Mammary epithelial cell (primary cell): ENCODE results near the gene MRPS23.

ENCODE experiments used
- CTCF ChIP-seq, 2 donors: IDR thresholded peaks in 1 of 2; conservative IDR thresholded peaks in 1 of 2; 2 replicates each; pipeline ENCODE4 v1.5.1; 2011 to 2012; ENCODE audit warnings: inconsistent platforms in 2 of 2, low read length in 2 of 2, mild to moderate bottlenecking in 2 of 2, control low read depth in 1 of 2, low read depth in 1 of 2; ENCODE audit not compliant: insufficient read depth in 1 of 2; ENCODE audit errors: extremely low read depth in 1 of 2
- EZH2 ChIP-seq: IDR thresholded peaks from 2 replicates; pipeline ENCODE4 v1.6.1; 2012; ENCODE audit warnings: low read length, inconsistent platforms, borderline replicate concordance

- no peak for TF ChIP-seq EZH2
- no peak for TF ChIP-seq CTCF (conservative IDR thresholded peaks at IDR 0.05 in 1 of 2, IDR thresholded peaks at IDR 0.05 in 1 of 2; ENCODE audit: extremely low read depth in 1 of 2, insufficient read depth in 1 of 2, low read depth in 1 of 2, low read length in 2 of 2)
Observed at GRCh38 chr17:57899391-57899790, 49.5 kb upstream of the MRPS23 start.
